ENCODE data around the gene MET.
A peak's percentile ranks its signal among the peaks of the same experiment; 100 is the strongest.

Gene MET

DNA sequence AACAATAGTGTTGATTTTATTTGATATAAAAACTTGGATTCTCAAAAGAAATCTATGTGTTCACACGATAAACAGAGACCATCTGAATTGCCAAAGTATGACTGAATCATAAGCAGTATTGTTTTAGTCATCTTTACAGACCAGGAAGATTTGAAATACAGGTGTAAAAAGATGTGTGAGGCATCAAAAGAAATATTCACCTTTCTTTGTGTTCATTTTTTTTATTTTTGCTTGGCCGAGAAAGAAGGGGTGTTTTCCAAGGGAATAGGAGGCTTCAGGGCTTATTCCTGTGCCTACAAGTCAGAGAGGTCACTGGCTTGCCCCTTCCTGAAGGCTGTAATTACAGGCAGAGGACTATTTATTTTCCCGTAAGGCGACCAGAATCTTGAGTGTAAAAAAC is 37.3 kb downstream of the MET start:
- H3K9me3 Mint-ChIP-seq: peaks cover 13% of the 10 kb centered on the region
- H3K36me3 Mint-ChIP-seq (ENCODE audit: low read depth): no peaks in the 10 kb centered on the region
- no peak overlapping the region for H3K4me3 Mint-ChIP-seq
- H3K27ac Mint-ChIP-seq: peak overlapping the region; percentile 6
- H3K4me1 Mint-ChIP-seq: peaks cover 51% of the 10 kb centered on the region
- peaks cover 3% of the 10 kb centered on the region for H3K27me3 Mint-ChIP-seq (ENCODE audit: low read depth, poor library complexity)
- TF ChIP-seq, protein P1, sequence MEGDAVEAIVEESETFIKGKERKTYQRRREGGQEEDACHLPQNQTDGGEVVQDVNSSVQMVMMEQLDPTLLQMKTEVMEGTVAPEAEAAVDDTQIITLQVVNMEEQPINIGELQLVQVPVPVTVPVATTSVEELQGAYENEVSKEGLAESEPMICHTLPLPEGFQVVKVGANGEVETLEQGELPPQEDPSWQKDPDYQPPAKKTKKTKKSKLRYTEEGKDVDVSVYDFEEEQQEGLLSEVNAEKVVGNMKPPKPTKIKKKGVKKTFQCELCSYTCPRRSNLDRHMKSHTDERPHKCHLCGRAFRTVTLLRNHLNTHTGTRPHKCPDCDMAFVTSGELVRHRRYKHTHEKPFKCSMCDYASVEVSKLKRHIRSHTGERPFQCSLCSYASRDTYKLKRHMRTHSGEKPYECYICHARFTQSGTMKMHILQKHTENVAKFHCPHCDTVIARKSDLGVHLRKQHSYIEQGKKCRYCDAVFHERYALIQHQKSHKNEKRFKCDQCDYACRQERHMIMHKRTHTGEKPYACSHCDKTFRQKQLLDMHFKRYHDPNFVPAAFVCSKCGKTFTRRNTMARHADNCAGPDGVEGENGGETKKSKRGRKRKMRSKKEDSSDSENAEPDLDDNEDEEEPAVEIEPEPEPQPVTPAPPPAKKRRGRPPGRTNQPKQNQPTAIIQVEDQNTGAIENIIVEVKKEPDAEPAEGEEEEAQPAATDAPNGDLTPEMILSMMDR (IDR thresholded peaks at IDR 0.05): no peak
- DNase-seq: no peak

DNA sequence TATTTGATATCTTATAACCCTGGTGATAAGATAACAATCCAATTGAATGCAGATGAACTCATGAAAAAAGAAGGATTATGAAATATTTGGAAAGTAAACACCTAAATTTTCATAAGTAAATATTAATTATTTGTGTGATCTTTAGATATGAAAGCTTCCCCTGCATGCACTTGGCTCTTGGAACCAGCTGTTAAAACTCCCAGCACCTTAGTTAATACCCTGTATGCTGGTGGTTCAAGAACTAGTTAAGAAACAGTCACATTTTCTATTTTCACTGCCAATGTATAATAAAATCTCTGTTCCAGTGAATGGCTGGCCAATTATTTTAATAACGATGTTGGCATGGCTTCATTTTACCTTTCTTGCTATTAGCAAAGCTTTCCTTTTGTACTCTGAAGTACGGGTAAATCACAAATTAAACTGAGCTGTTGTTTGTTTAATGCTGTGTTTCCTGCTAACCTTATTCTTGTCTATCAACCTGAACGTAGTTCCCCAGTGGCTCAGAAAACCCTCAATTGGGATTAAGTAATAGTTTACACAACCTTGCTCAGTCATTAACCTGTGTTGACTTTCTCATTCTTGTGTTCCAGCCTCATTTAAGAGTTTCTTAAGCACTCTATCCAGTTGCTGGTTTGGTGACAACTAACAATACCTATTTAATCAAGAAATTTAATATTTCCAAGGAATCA is 38.9 kb downstream of the MET start:
- Mint-ChIP-seq H3K4me1 (peaks cover 51% of the 10 kb centered on the region), H3K36me3 (ENCODE audit: low read depth) (no peaks in the 10 kb centered on the region), H3K27ac (no peak overlapping the region), H3K4me3 (no peak overlapping the region), H3K27me3 (ENCODE audit: low read depth, poor library complexity) (peaks cover 11% of the 10 kb centered on the region), H3K9me3 (peaks cover 13% of the 10 kb centered on the region)
- TF ChIP-seq, protein P1 (IDR thresholded peaks at IDR 0.05): no peak
- DNase-seq: no peak

DNA sequence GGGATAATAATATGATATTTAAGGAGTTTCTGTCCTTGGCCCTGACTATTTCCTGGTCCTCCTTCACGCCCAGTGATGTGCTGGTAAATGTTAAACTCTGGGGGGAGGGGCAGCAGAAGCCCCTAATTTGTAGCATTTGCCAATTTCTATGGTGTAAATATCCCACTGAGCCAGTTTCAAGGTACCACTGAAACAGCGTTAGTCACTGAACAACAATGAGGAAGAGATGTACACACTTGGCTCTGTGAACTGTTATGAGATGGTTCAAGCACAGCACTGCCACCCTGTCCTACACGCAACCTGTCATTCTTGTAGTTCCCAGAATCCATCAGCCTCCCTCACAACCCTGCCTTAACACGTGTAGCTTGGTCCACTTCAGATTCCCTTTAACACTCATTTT is 39.8 kb downstream of the MET start:
- Mint-ChIP-seq H3K27me3 (ENCODE audit: low read depth, poor library complexity) (peaks cover 15% of the 10 kb centered on the region), H3K36me3 (ENCODE audit: low read depth) (no peaks in the 10 kb centered on the region), H3K9me3 (peaks cover 13% of the 10 kb centered on the region), H3K27ac (no peak overlapping the region), H3K4me1 (peaks cover 51% of the 10 kb centered on the region), H3K4me3 (no peak overlapping the region)
- TF ChIP-seq, protein P1 (IDR thresholded peaks at IDR 0.05): no peak
- DNase-seq: no peak

DNA sequence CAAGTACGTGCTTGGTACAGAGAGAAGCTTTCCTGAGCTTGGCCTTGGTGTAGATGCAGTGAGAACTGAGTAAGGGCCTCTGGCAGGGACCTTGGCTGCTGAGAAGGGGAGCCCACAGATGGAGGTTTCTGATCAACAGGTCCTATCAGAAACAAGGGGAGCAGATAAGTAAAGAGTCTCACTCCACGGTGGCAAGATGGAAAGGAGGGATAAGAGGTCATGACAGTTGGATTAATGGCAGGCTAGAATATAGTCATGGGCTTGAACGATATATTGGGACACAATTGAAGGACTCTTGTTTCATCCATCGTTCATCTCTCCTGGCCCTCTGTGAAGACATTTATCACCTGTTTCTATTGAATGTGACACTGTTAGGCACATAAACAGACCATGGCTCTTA is 41.5 kb downstream of the MET start:
- Mint-ChIP-seq H3K36me3 (ENCODE audit: low read depth) (no peaks in the 10 kb centered on the region), H3K4me1 (peaks cover 43% of the 10 kb centered on the region), H3K27ac (no peak overlapping the region), H3K9me3 (peaks cover 13% of the 10 kb centered on the region), H3K4me3 (no peak overlapping the region), H3K27me3 (ENCODE audit: low read depth, poor library complexity) (peaks cover 15% of the 10 kb centered on the region)
- TF ChIP-seq, protein P1 (IDR thresholded peaks at IDR 0.05): no peak
- DNase-seq: no peak

DNA sequence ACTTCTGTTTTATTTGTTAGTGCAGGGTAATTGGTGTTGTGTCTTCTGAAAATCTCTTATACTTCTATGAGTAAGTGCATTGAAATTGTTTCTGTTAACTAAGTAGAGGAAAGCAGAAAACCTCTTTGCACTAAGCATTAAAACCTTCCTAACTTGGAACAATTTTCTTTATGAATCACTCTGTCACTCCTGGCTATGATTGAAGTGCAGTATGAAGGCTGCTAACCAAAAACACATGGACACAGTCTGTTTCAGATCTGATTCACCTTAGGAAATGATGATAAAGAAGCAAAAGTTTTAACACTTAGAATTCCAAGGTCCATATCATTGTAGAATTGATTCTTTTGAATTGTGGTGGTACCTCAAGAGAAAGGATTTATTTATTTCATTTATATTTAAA is 41.9 kb downstream of the MET start:
- peaks cover 38% of the 10 kb centered on the region for H3K4me1 Mint-ChIP-seq
- peaks cover 13% of the 10 kb centered on the region for H3K9me3 Mint-ChIP-seq
- no peak overlapping the region for H3K27ac Mint-ChIP-seq
- H3K36me3 Mint-ChIP-seq (ENCODE audit: low read depth): no peaks in the 10 kb centered on the region
- no peak overlapping the region for H3K4me3 Mint-ChIP-seq
- TF ChIP-seq, protein P1 (IDR thresholded peaks at IDR 0.05): no peak
- H3K27me3 Mint-ChIP-seq (ENCODE audit: low read depth, poor library complexity): peaks cover 12% of the 10 kb centered on the region
- no peak for DNase-seq

DNA sequence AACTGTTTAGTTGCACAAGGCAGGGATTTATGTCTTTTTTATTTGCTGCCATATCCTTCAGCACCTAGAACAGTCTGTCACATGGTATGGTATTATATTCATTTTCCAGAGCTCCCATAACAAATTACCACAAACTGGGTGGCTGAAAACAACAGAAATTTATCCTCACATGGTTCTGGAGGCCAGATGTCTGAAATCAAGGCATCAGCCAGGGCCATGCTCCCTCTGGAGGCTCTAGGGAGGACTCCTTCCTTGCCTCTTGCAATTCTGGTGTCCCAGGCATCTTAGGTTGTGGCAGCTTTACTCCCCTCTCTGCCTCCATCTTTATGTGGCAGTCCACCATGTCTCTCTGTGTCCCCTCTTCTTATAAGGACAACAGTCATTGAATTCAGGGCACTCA is 43.1 kb downstream of the MET start:
- TF ChIP-seq, protein P1 (IDR thresholded peaks at IDR 0.05): no peak
- peaks cover 27% of the 10 kb centered on the region for H3K4me1 Mint-ChIP-seq
- DNase-seq: no peak
- no peak overlapping the region for H3K27ac Mint-ChIP-seq
- H3K27me3 Mint-ChIP-seq (ENCODE audit: low read depth, poor library complexity): peaks cover 12% of the 10 kb centered on the region
- peaks cover 13% of the 10 kb centered on the region for H3K9me3 Mint-ChIP-seq
- H3K36me3 Mint-ChIP-seq (ENCODE audit: low read depth): no peaks in the 10 kb centered on the region
- H3K4me3 Mint-ChIP-seq: no peak overlapping the region
